Peyer's patch (tissue), 4 donors: ENCODE data around the gene DOCK3.

Source experiments
- CTCF ChIP-seq, 6 experiments: fragments of 450-650 bp in 4 of 6; fragments of 200-600 bp in 2 of 6; sonication (generic) in 1 of 6; IDR thresholded peaks; one replicate each; pipeline ENCODE4 v1.5.1; 2017 to 2019; ENCODE audit warnings: antibody characterized with exemption in 6 of 6, mild to moderate bottlenecking in 3 of 6, moderate library complexity in 1 of 6
- POLR2A ChIP-seq, 2 donors: fragments of 450-650 bp; IDR thresholded peaks; one replicate each; pipeline ENCODE4 v1.5.1; 2017; ENCODE audit warnings: antibody characterized with exemption in 2 of 2, mild to moderate bottlenecking in 2 of 2, moderate library complexity in 2 of 2

DNA sequence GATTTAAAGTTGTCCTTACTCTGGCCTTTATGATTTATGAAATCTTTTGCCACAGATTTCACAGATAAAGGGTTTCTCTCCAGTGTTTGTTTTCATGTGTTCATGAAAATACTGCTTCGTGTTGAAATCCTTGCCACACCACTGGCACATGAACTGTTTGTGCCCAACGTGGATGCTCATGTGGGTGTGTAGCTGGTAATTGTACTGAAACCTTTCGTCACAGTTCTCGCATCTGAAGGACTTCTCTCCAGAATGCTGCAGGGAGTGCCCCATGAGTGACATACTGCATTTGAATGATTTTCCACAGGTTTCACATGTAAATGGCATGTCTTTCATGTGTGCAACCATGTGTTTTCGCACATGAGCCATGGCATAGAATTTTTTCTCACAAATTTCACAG is 111.9 kb downstream of the DOCK3 start:
- TF ChIP-seq CTCF (IDR thresholded peaks at IDR 0.05), result no peak
- no peak for TF ChIP-seq POLR2A (IDR thresholded peaks at IDR 0.05)
